NCI-H1436 (cell line): ENCODE data around the gene SGCA.

Experiments used
- DNase-seq: peaks from one replicate; lab custom pipeline; 2025; lab: John Stamatoyannopoulos, UW

Gene SGCA

GRCh38 chr17:50165867-50166517 lies at the start of gene SGCA:
TSS of gene SGCA (plus strand) at chr17:50166005. CDS start at chr17:50166041, 36 bp downstream.
- no peak for DNase-seq

- no peak for DNase-seq
Measured at GRCh38 chr17:50117202-50118051, 48.4 kb upstream of the SGCA start.

DNA sequence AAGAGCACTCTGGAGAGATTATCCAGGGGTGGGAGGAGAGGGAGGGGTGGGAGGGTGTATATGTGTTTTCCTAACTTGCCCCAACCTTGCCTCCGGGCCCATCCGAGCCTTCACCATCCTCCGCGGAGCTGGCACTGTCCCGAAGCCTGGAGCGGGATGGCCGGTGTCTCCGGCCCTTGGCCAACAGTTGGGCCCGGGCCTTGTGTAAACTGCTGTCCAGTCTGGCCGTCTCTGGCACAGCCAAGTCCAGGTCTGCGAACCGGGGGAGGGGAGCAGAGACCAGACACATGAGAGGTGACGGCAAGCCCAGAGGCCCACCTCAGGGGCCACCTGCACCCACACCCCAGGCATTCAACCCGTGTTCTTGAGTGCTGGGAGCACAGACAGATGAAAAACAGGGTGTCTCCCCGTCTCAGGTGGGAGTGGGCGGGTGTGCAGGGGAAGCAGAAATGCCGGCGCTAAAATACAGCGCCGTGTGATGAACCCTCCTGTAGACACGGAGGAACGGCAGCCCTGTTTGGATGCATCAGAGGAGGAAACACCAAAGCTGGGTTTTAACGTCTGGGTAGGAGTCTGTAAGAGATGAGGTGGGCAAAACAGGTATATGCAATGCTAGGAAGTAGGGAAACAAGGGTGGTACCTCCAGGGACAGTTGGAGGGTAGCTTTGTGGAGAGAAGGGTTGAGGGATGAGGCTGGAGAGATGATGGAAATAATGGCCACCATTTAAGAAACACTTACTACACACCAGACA lies 47.6 kb upstream of the SGCA start:
- no peak for DNase-seq

DNA sequence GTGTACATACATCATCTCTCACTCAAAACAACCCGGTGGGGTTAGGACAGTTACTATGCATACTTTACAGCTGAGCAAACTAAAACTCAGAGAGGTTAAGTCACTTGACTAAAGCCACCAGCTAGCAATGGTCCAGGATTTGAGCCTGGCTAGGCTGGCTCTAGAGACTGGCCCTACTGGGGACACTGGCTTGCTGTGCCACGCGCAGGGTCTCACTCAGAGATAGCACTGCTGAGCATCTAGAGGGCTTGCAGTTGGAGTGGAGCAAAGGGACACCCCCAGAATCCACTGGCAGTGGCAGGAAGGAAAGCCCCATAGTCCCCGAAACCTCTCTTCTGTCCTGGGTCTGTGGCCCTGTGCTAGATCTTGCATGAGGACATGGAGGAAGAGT lies 47.0 kb upstream of the SGCA start:
- DNase-seq = no peak

GRCh38 chr17:50120475-50121253 lies 45.1 kb upstream of the SGCA start:
- DNase-seq = no peak

GRCh38 chr17:50122945-50123344 lies 42.9 kb upstream of the SGCA start:
- DNase-seq = peak; percentile 71

GRCh38 chr17:50123649-50124349 lies 42.0 kb upstream of the SGCA start:
- DNase-seq = no peak

DNA sequence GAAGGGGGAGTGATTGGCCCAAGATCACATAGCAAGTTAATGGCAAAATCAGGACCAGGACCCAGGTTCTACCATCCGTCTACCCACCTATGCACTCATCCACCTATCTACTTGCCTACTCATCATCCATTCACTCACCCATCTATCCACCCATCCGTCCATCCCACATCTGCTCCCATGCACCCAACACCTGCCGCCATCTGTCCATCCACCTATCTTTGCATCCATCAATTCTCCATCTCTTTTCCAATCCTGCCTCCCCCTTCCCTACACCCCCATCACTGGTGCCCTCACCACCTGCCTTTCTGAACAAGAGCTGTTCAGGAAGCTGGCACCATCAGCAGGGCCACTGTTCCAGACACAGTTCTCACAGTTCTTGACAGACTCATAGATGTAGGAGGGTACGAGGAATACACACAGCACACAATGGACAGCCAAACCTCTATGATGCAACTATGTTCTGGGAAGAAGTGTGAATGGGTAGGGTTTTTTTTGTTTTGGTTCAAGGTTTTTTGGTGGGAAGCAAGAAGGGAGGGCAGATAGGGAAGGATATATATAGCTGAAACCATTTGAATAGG lies 40.3 kb upstream of the SGCA start:
- no peak for DNase-seq

DNA sequence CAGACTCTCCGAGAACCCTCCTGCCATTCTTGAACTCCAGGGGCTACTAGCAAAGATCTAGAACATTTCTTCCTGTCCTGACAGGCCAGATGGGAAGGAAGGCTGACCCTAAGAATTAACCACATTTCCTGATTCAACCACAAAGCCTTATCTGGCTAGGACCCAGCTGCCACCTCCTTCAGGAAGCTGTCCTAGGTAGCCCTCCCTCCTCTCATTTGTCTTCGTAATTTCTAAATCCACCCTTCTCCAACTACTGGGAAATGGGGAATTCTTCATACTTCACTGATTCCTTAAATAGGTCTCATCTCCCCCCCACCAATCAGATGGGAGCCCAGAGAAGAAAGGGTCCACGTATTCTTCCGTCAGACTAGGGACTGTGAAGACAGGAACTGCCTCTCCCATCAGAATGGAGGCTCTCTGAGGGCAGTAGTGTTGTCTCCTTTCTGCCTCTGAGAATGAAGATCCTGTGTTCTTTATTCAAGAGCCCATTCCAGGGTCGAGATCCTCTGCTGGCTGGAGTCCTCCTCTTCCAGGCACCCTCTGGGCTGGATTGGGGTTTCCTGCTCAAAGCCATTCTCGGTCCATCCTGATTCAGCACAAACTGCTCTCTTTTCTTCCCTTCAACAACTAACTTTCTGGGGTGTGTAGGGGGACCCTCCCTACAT lies 38.0 kb upstream of the SGCA start:
- DNase-seq = no peak

- peak; percentile 45 for DNase-seq
Measured at GRCh38 chr17:50128441-50129352, 37.1 kb upstream of the SGCA start.

DNA sequence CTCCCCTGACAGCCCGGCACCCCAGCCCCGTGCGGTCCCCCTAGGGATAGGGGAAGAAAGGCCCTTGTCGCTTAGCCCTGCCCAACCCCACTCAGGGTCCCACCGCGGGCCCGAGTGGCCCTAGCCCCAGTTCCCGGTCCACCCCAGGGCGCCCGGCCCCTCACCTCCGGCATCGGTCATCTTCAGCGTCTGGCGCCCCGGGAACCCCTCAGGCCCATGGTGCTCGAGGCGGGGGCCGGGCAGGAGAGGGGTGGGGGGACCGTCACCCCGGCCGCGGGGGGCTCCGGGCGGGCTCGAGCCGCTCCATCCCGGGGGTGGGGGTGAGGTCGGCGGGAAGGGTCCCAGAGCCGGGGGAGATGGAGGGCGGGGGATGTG lies 36.5 kb upstream of the SGCA start:
- no peak for DNase-seq

DNA sequence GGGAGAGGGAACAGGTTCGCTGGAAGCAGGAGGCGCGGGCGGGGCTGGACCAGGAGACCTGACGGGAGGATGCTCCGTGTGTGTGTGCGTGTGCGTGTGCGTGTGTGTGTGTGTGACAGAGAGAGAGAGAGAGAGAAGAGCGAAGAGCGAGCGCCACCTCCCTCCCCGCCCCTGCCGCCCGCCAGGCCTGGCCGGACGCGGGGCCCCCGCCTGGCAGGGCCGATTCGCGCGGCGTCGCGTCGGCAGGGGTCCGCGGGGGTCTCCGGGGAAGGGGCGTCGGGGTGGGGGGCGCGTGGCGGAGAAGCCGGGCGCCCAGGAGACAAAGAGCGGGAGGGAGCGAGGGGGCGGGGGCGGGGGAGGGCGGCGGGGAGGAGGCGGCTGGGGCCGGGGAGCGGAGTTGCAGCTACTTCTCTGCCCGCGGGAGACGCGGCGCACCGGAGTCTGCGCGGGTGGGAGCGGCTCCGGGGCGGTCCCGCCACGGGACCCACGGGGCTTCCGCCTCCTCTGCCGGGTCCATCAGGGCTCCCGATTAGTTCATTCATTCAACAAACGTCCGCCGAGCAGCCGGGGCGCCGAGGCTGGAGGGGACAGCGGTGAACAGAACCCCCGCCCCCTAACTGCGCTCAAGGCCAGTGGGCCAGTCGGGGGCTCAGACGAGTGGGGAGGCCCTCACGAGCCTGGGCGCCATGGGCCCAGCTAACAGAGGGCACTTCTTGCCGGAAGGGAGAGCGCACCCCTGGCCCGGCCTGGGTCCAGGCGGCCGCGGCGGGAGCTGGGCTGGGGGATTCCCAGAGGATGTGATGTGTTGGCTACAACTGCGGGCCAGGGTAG lies 35.9 kb upstream of the SGCA start, which contains the start of gene SAMD14:
TSS of gene SAMD14 (minus strand) at position 433 of the 831 bp plus-strand sequence. CDS start 5,201 bp downstream, outside the sequence.
- DNase-seq = peak; percentile 43

DNA sequence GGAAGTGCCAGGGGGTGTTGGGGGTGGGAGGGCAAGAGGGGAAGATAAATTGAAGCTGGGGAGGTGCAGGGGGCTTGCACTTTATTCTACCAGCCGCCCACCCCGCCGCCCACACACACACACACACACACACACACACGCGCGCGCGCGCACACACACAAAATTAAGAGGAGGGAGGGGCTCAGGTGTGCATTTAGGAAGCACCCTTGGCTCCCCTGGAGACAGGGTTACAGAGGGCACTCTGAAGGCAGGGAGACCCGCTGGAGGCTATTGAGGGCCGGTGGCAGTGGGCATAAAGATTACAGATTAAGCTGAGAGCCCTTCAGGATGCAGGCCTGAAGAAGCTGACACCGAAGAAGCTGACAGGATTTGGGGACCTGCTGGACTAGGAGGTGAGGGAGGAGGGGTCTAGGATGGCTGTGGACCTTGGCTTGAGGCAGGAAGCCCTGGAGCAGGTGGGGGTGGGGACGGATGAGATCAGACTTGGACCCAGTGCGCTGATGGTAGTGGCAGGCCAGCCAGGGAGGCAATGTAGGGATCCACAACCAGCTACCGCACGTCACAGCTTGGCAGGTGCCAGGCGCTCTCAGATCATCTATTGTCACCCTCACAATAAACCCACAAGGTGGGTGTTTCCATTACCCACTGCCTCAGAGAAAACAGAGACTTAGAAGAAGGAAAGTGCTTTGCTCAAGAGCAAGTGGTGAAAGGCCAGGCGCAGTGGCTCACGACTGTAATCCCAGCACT lies 35.1 kb upstream of the SGCA start:
- peak; percentile 76 for DNase-seq

DNA sequence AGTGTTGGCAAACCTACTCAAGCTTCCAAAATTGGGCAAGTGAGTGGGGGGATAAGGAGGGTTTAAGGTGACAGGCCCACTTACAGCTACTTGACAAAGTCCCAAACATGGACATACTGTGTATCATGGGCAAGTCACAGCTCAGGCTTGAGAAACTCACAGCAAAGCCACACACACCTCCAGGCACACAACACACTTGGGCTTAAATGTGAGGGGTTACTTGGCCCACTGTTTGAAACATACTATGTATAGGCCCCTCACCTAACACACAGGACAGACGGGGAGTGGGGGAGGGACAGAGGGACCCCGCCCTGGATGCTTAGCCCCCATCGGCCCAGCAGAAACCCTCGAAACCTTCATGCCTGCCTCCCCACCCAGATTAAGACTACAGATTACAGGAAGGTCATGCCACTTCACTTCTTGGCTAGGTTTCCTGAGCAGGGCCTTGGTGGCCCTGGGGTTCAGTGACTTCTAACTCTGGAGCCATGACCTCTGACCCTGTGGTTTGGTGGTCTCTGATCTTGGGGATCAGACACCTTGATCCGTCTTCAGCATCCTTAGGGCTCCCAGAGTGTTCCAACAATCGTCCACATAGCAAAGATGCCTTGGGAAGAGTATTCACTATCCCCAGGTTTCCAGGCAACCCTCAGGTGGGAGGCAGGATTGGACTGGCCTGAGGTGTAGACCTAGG lies 33.6 kb upstream of the SGCA start:
- no peak for DNase-seq

DNA sequence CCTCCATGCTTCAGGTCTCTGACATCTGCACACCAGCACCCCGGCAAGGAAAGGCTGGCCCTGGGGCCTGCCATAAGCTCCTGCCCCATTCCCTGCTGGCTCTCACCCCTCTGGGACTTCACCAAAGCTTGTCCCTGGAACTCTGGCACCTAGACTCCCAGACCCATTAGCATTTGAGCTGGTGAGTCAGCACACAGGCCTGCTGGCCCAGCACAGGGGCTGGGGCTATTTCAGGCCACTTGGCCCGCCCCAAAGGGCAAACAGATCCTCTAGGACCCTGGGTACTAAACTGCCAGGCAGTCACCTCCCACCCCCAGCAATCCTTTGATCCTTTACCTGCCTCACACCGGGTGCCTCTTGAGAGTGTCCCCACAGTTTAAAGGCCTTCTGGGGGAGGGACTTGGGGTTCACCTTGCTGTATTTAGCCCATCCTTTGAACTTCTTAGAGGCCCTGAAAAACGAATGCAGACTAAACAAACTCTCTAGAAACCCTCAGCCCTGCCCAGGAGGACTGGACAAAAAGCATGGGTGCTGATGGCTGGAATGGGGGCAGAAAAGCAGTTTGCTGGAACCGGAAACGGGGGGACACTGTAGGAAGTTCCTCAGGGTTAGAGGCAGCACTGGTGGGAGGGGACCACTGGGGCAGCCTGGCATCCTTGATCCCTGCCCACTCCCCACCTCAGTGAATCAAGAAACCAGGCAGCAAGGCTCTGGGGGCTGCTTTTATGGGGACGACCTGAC lies 32.6 kb upstream of the SGCA start:
- no peak for DNase-seq

GRCh38 chr17:50133769-50134099 lies 32.1 kb upstream of the SGCA start:
- no peak for DNase-seq
